ENCODE measurements around the gene DCUN1D4.

The DCUN1D4 gene

GRCh38 chr4:51842554-51843308, at the start of gene DCUN1D4:
Gene DCUN1D4 (plus strand): TSS chr4:51843153. CDS start chr4:51843243, 90 bp downstream.
- peak; percentile 100 for DNase-seq (ENCODE audit: low spot score)

GRCh38 chr4:51820443-51821234, 22.3 kb upstream of the DCUN1D4 start:
- DNase-seq (ENCODE audit: low spot score), result no peak

- no peak for DNase-seq (ENCODE audit: low spot score)
Measured at GRCh38 chr4:51825341-51825740, 17.6 kb upstream of the DCUN1D4 start.

GRCh38 chr4:51830156-51830720, 12.7 kb upstream of the DCUN1D4 start:
- no peak for DNase-seq (ENCODE audit: low spot score)

GRCh38 chr4:51831133-51831532, 11.8 kb upstream of the DCUN1D4 start:
- DNase-seq (ENCODE audit: low spot score), result peak; percentile 68

GRCh38 chr4:51833236-51833635, 9.7 kb upstream of the DCUN1D4 start:
- DNase-seq (ENCODE audit: low spot score), result no peak

- DNase-seq (ENCODE audit: low spot score), result no peak
Measured at GRCh38 chr4:51835079-51835478, 7.9 kb upstream of the DCUN1D4 start.

GRCh38 chr4:51835855-51836254, 7.1 kb upstream of the DCUN1D4 start:
- DNase-seq (ENCODE audit: low spot score), result no peak

GRCh38 chr4:51836549-51836948, 6.4 kb upstream of the DCUN1D4 start:
- no peak for DNase-seq (ENCODE audit: low spot score)

GRCh38 chr4:51840781-51841180, 2.2 kb upstream of the DCUN1D4 start:
- DNase-seq (ENCODE audit: low spot score), result no peak

- no peak for DNase-seq (ENCODE audit: low spot score)
Measured at GRCh38 chr4:51842167-51842553, 793 bp upstream of the DCUN1D4 start.

- DNase-seq (ENCODE audit: low spot score), result peak; percentile 75
Measured at GRCh38 chr4:51843309-51844152, 578 bp downstream of the DCUN1D4 start.

GRCh38 chr4:51844153-51845054, 1.5 kb downstream of the DCUN1D4 start:
- peak; percentile 94 for DNase-seq (ENCODE audit: low spot score)

- no peak for DNase-seq (ENCODE audit: low spot score)
Measured at GRCh38 chr4:51845055-51845426, 2.1 kb downstream of the DCUN1D4 start.

GRCh38 chr4:51845711-51846110, 2.8 kb downstream of the DCUN1D4 start:
- no peak for DNase-seq (ENCODE audit: low spot score)

- no peak for DNase-seq (ENCODE audit: low spot score)
Measured at GRCh38 chr4:51849430-51849829, 6.5 kb downstream of the DCUN1D4 start.

GRCh38 chr4:51850294-51850693, 7.3 kb downstream of the DCUN1D4 start:
- no peak for DNase-seq (ENCODE audit: low spot score)

GRCh38 chr4:51851090-51851936, 8.4 kb downstream of the DCUN1D4 start:
- DNase-seq (ENCODE audit: low spot score), result no peak

GRCh38 chr4:51851937-51852290, 9.0 kb downstream of the DCUN1D4 start:
- no peak for DNase-seq (ENCODE audit: low spot score)

- no peak for DNase-seq (ENCODE audit: low spot score)
Measured at GRCh38 chr4:51853027-51853682, 10.2 kb downstream of the DCUN1D4 start.
